OCI-LY7 (cell line): ENCODE data around the gene PRSS50.

Experiments used
- EZH2phosphoT487 ChIP-seq: fragments of 200-600 bp; sonication (generic); IDR thresholded peaks from 2 replicates; pipeline ENCODE4 v1.6.1; 2018; ENCODE audit warnings: low read depth, borderline replicate concordance, mild to moderate bottlenecking, mixed run types, antibody characterized with exemption, low read length, moderate library complexity, mixed read lengths
- TF ChIP-seq, protein P1 (sequence below): fragments of 200-600 bp; sonication (generic); conservative IDR thresholded peaks from 2 replicates; pipeline ENCODE4 v1.5.1; 2014; ENCODE audit warnings: mild to moderate bottlenecking, antibody characterized with exemption, low read length, moderate library complexity, mixed read lengths

DNA sequence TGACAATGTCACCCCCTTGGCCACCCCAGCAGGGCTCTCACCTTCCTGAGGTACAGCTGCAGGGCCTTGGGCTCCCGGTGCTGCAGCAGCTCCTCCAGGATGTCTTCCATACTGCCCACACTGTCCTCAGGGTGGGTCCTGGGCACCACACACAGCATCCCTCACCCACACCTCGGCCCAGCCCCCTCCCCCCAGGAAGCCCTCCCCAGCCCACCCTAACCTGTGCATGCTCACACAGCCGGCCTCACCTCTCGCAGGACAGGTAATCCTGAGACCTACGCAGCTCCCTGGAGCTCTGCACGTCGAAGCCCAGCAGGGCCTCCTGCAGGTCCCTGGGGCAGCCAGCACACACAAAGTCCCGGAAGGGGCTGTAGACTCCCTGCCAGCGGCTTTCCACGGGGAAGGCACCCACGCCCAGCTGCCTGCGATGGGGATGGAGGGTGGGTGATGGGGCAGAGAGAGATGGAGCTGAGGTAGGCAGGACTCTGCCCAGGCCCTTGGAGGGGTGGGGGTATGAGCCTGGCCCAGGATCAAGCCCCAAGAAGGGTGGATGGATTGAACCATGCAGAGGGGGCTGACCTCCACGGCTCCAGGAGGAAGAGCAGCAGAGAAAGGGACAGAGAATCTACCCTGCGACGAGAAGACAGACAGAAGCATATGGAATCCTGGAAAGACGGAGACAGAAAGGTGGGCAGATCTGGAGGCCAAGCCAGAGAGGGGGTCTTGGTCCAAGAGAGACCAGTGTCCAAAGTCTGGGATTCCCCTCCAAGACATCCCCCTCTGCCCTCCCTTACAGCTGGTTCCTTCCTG lies 40.9 kb downstream of the PRSS50 start:
- TF ChIP-seq EZH2phosphoT487: no peak
- TF ChIP-seq, protein P1, sequence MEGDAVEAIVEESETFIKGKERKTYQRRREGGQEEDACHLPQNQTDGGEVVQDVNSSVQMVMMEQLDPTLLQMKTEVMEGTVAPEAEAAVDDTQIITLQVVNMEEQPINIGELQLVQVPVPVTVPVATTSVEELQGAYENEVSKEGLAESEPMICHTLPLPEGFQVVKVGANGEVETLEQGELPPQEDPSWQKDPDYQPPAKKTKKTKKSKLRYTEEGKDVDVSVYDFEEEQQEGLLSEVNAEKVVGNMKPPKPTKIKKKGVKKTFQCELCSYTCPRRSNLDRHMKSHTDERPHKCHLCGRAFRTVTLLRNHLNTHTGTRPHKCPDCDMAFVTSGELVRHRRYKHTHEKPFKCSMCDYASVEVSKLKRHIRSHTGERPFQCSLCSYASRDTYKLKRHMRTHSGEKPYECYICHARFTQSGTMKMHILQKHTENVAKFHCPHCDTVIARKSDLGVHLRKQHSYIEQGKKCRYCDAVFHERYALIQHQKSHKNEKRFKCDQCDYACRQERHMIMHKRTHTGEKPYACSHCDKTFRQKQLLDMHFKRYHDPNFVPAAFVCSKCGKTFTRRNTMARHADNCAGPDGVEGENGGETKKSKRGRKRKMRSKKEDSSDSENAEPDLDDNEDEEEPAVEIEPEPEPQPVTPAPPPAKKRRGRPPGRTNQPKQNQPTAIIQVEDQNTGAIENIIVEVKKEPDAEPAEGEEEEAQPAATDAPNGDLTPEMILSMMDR: no peak
